IPS-15b (cell line): ENCODE data around the gene SNTB2.

ENCODE experiments used
- H3K27me3 ChIP-seq: one replicate; pipeline ENCODE4 v1.6.1; 2013; ENCODE audit warnings: low read length; ENCODE audit not compliant: control insufficient read depth, insufficient read depth
- H3K36me3 ChIP-seq: one replicate; pipeline ENCODE4 v1.6.1; 2013; ENCODE audit warnings: low read length; ENCODE audit not compliant: control insufficient read depth, insufficient read depth
- H3K4me1 ChIP-seq: one replicate; pipeline ENCODE4 v1.6.1; 2013; ENCODE audit warnings: mild to moderate bottlenecking, low read length; ENCODE audit not compliant: control insufficient read depth, insufficient read depth
- H3K4me3 ChIP-seq: one replicate; pipeline ENCODE4 v1.5.1; 2013; ENCODE audit warnings: low read depth, low read length
- H3K9ac ChIP-seq: one replicate; pipeline ENCODE4 v1.6.1; 2013; ENCODE audit warnings: low read depth, mild to moderate bottlenecking, low read length
- H3K9me3 ChIP-seq: one replicate; pipeline ENCODE4 v1.6.1; 2013; ENCODE audit warnings: mild to moderate bottlenecking, low read length; ENCODE audit not compliant: control insufficient read depth, insufficient read depth

The SNTB2 gene

DNA sequence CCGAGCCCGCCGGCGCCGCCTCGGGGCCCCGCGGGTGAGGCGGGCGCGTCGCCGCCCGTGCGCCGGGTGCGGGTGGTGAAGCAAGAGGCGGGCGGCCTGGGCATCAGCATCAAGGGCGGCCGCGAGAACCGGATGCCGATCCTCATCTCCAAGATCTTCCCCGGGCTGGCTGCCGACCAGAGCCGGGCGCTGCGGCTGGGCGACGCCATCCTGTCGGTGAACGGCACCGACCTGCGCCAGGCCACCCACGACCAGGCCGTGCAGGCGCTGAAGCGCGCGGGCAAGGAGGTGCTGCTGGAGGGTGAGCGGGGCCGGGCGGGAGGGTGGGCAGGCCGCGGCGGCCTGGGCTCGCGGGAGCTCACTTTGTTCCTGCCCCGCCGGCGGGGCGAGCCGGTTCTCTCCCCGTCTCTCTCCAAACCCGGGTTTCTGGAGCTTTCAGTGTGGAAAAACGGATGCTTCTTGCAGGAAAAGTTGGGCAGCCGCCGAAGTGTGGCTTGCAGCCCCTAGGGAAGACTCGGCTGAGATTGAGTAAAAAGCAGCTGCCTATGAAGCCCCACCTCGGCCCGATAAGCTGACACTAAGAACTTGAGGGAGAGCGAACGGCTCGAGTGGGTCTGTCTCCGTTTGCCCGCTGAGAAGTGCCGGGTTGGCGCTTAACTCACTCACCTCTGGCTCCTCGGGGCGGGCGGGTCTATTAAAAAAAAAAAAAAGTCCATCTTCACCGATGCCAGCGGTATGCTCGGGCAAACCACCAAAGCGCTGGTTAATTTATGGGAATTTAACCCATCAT, 677 bp downstream of the SNTB2 start:
- Histone ChIP-seq H3K9ac (peak overlapping the region; percentile 4), H3K36me3 (no peaks in the 10 kb centered on the region), H3K4me1 (peaks cover 4% of the 10 kb centered on the region), H3K9me3 (no peaks in the 10 kb centered on the region), H3K27me3 (no peaks in the 10 kb centered on the region), H3K4me3 (peak overlapping the region; percentile 64)

- Histone ChIP-seq H3K36me3 (no peaks in the 10 kb centered on the region), H3K9me3 (no peaks in the 10 kb centered on the region), H3K4me1 (peaks cover 4% of the 10 kb centered on the region), H3K9ac (no peak overlapping the region), H3K27me3 (no peaks in the 10 kb centered on the region), H3K4me3 (peak overlapping the region; percentile 64)
These were observed 1.2 kb downstream of the SNTB2 start for GRCh38 chr16:69188236-69188549.

GRCh38 chr16:69188716-69189115, 1.8 kb downstream of the SNTB2 start:
- no peak overlapping the region for H3K9ac ChIP-seq
- H3K36me3 ChIP-seq = no peaks in the 10 kb centered on the region
- no peaks in the 10 kb centered on the region for H3K27me3 ChIP-seq
- no peaks in the 10 kb centered on the region for H3K9me3 ChIP-seq
- peak overlapping the region; percentile 64 for H3K4me3 ChIP-seq
- peaks cover 4% of the 10 kb centered on the region for H3K4me1 ChIP-seq

GRCh38 chr16:69190046-69190588, 3.2 kb downstream of the SNTB2 start:
- no peaks in the 10 kb centered on the region for H3K36me3 ChIP-seq
- H3K4me3 ChIP-seq = no peak overlapping the region
- no peak overlapping the region for H3K9ac ChIP-seq
- peaks cover 4% of the 10 kb centered on the region for H3K4me1 ChIP-seq
- H3K9me3 ChIP-seq = no peaks in the 10 kb centered on the region
- H3K27me3 ChIP-seq = no peaks in the 10 kb centered on the region

GRCh38 chr16:69190598-69190997, 3.6 kb downstream of the SNTB2 start:
- Histone ChIP-seq H3K4me1 (peaks cover 4% of the 10 kb centered on the region), H3K36me3 (no peaks in the 10 kb centered on the region), H3K9ac (no peak overlapping the region), H3K4me3 (no peak overlapping the region), H3K9me3 (no peaks in the 10 kb centered on the region), H3K27me3 (no peaks in the 10 kb centered on the region)

- H3K36me3 ChIP-seq = no peaks in the 10 kb centered on the region
- H3K9ac ChIP-seq = no peak overlapping the region
- H3K27me3 ChIP-seq = no peaks in the 10 kb centered on the region
- peaks cover 4% of the 10 kb centered on the region for H3K4me1 ChIP-seq
- no peak overlapping the region for H3K4me3 ChIP-seq
- no peaks in the 10 kb centered on the region for H3K9me3 ChIP-seq
These were observed 4.2 kb downstream of the SNTB2 start for GRCh38 chr16:69191136-69191535.

- H3K27me3 ChIP-seq = no peaks in the 10 kb centered on the region
- no peaks in the 10 kb centered on the region for H3K4me1 ChIP-seq
- H3K9me3 ChIP-seq = no peaks in the 10 kb centered on the region
- no peaks in the 10 kb centered on the region for H3K36me3 ChIP-seq
- H3K9ac ChIP-seq = no peak overlapping the region
- no peak overlapping the region for H3K4me3 ChIP-seq
These were observed 6.9 kb downstream of the SNTB2 start for GRCh38 chr16:69193855-69194254.

DNA sequence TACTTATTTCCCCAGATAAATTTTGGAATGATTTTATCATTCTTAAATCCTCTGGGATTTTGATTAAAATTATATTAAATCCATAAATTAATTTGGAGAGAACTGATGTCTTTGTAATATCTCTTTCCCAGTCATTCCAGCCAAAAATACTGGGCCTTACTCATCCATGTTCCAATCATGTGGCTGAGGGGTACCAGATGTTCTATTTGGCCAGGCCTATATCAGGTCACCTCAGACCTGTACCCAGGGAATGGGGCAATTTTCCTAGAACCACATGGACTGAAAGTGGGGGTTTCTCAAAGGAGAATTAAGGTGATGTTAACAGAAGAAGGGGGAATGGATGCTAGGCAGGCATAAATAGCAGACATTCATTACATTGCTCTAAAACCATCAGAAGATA, 7.5 kb downstream of the SNTB2 start:
- Histone ChIP-seq H3K9ac (no peak overlapping the region), H3K4me3 (no peak overlapping the region), H3K9me3 (no peaks in the 10 kb centered on the region), H3K36me3 (no peaks in the 10 kb centered on the region), H3K27me3 (no peaks in the 10 kb centered on the region), H3K4me1 (no peaks in the 10 kb centered on the region)

DNA sequence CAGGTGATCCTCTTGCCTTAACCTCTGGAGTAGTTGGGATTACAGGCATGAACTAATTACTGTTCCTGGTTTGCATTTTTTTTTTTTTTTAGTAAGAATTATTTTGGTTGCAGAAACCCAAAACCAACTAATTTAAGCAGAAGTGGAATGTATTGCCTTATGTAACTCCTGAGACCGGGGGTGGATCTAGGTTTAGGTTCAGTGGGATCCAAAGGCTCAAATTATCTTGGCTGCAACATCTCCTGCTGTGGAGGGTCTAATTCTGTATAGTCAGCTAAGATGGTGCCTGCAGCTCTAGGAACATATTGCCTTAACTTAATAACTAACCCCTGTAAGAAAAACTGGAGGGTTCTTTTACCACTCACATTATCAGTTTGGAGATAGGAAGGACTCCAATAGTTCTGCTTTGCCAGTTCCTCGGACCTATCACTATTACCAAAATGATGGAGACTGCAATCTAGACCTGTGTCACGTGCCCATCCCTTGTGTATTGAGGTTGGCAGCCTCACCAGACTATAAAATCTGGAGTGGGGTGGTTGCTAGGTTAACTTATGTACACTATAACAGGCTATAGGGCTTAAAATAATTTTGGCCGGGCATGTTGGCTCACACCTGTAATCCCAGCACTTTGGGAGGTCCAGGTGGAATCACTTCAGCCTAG, 8.5 kb downstream of the SNTB2 start:
- Histone ChIP-seq H3K4me1 (no peaks in the 10 kb centered on the region), H3K9me3 (no peaks in the 10 kb centered on the region), H3K27me3 (no peaks in the 10 kb centered on the region), H3K4me3 (no peak overlapping the region), H3K9ac (no peak overlapping the region), H3K36me3 (no peaks in the 10 kb centered on the region)

- Histone ChIP-seq H3K36me3 (no peaks in the 10 kb centered on the region), H3K9me3 (no peaks in the 10 kb centered on the region), H3K4me3 (no peak overlapping the region)
These were observed 10.6 kb downstream of the SNTB2 start for GRCh38 chr16:69197573-69197972.

GRCh38 chr16:69199382-69199781, 12.4 kb downstream of the SNTB2 start:
- Histone ChIP-seq H3K4me1 (no peaks in the 10 kb centered on the region), H3K27me3 (no peaks in the 10 kb centered on the region), H3K9ac (no peak overlapping the region), H3K9me3 (no peaks in the 10 kb centered on the region), H3K36me3 (no peaks in the 10 kb centered on the region), H3K4me3 (no peak overlapping the region)

More at GRCh38 chr16:69197573-69197972, 10.6 kb downstream of the SNTB2 start:
- Histone ChIP-seq H3K4me1 (no peaks in the 10 kb centered on the region), H3K9ac (no peak overlapping the region), H3K27me3 (no peaks in the 10 kb centered on the region)

DNA sequence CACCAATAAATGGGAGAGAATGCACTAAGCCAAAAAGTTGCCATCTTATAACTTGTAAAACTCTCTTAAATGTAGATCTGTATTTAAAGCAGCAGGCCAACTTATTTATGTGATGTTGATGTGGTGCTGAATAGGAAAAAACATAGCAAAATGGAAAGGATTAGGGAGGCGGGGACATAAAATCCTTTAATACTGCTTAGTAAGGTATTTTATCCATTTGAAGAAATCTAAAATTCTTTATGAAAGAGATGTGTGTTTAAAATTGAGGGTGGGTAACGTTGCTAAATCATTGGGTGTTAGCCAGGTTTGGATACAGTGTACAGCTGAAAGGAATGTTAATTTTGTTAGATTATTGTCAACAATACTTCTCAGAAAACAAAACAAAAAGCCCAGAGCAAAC, 14.3 kb downstream of the SNTB2 start:
- H3K27me3 ChIP-seq = no peaks in the 10 kb centered on the region
- no peak overlapping the region for H3K4me3 ChIP-seq
- no peaks in the 10 kb centered on the region for H3K9me3 ChIP-seq
- H3K36me3 ChIP-seq = no peaks in the 10 kb centered on the region
- no peaks in the 10 kb centered on the region for H3K4me1 ChIP-seq
- H3K9ac ChIP-seq = no peak overlapping the region
